Measurements from ENCODE around the gene RERGL.
"Not testable (repeated sequence)": the region's sequence is repeated elsewhere in the genome, so short reads cannot be mapped to it uniquely, and the experiment has no call there.

The RERGL gene

GRCh38 chr12:18090093-18090492 lies at the start of gene RERGL:
Gene RERGL (minus strand): TSS chr12:18090193. CDS start chr12:18090140, 53 bp downstream.
- no peak for DNase-seq (ENCODE audit: low spot score)

DNA sequence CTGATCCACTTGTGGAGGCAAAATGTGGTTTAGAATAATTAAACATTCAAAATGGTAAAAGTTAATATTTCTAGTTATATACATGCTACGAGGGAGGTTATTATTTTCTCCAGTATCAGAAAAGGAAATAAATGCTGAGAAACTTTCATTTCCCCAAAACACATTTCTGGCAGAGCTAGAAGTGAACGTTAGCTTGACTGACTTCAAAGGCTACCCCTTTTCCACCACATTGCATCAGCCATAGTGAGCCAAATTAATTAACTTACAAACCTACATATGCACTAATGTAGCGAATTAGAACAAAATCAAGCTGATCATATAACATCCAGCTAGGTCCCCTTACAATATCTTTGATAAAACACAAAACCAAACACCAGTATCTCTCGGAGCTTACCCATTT lies 49.3 kb upstream of the RERGL start:
- no peak for DNase-seq (ENCODE audit: low spot score)

DNA sequence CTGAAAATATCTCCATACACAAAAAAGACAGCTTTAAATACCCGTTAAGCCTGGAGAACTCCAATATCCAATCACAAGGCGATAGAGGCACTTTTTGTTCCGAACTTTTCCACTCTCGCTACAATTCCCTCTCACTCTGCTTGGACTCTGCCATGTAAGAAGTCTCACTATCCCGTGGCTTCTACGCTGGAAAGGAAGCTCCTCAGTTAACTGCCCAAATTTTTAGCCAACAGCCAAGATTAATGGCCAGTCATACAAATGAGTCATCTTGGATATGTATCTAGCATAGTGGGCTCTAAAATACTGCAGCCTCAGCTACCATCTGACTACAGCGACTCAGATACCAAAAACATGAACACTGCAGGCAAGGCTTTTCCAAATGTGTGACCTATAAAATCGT lies 45.5 kb upstream of the RERGL start:
- DNase-seq (ENCODE audit: low spot score) = no peak

DNA sequence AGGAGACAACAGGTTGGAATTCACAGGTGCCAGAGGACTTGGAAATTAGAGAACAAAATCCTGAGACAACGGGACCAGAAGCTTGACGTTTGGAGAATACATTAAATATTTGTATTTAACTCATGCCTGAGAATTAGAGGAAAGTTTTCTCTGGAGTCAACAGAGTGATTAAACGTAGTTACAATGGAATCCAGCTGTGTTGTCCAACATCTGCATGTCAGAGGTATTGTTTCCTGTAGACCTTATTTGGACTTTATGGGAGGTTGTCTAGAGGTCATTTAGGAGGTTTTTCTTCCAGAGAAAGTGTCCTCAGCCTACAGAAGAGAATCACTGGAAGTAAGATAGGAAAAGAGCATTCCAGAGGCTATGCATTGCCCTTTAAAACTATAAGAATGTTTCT lies 45.1 kb upstream of the RERGL start:
- DNase-seq (ENCODE audit: low spot score) = no peak

DNA sequence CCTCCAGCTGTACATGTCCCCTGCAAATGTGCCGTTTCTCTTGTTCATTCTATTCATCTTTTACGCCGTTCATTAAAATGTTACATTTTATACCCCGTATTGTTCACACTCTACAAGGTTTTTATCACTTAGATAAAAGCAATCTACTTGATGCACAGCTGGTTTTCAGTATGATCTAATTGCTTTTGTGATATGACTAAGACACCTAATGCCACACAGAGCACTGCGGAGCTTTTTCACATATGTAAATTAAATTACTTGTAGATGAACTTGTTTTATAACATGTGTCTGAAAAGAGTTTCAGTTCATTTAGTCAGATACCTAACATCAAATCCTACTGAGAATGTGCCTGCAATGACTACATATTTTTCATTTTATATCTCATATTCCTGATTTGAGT lies 40.9 kb upstream of the RERGL start:
- no peak for DNase-seq (ENCODE audit: low spot score)

DNA sequence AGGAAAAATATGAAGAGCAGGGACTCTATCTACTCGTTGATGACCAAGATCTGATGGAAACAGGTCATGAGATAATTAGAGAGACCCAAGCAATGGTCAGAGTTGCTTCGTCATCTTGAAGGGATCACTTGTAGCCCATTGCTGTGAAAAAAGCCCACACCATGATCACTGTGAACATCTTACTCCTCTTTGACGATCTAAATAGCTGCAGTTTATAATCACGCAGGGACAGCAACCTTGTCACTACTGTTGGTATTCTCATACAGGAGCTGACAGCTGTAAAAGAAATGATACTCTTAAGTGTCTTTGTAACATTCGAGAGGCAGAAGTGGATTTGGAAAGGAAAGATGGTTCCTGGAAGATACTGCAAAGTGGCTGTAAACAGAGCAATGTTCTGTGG lies 33.7 kb upstream of the RERGL start:
- DNase-seq (ENCODE audit: low spot score) = no peak

- DNase-seq (ENCODE audit: low spot score) = no peak
Measured at GRCh38 chr12:18120899-18121298, 30.9 kb upstream of the RERGL start.

- no peak for DNase-seq (ENCODE audit: low spot score)
Measured at GRCh38 chr12:18108611-18109010, 18.6 kb upstream of the RERGL start.

DNA sequence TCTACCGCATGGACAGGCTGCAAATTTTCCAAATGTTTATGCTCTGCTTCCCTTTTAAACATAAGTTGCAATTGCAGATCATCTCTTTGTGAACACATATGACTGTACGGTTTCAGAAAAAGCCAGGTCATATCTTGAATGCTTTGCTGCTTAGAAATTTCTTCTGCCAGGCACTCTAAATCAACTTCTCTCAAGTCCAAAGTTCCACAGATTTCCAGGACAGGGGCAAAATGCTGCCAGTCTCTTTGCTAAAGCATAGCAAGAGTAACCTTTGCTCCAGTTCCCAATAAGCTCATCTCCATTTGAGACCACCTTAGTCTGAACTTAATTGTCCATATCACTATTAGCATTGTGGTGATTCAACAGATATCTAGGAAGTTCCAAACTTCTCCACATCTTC lies 13.6 kb upstream of the RERGL start:
- DNase-seq (ENCODE audit: low spot score) = no peak

DNA sequence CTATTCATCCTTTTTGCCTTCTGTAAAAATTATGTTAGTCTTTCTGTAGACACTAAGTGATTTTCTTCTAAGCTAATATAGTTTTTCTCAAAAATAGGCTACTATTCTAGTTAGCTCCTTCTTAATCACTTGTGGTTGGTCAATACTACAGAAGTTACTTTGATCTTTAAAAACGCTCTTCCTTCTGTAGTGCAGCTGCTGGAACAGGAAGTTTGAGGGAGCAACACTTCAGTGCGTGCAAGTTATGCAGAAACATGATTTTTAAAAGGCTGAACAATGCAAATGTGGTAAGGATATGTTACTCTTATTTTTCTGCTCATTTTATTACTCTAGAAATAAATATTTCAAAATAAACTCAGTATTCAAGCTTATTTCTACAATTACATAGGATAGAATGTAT lies 11.1 kb upstream of the RERGL start:
- DNase-seq (ENCODE audit: low spot score) = no peak

- no peak for DNase-seq (ENCODE audit: low spot score)
Measured at GRCh38 chr12:18084080-18084479, 5.9 kb downstream of the RERGL start.

GRCh38 chr12:18079541-18080246 lies 10.3 kb downstream of the RERGL start:
- no peak for DNase-seq (ENCODE audit: low spot score)

GRCh38 chr12:18074001-18074400 lies 16.0 kb downstream of the RERGL start:
- DNase-seq (ENCODE audit: low spot score) = no peak

DNA sequence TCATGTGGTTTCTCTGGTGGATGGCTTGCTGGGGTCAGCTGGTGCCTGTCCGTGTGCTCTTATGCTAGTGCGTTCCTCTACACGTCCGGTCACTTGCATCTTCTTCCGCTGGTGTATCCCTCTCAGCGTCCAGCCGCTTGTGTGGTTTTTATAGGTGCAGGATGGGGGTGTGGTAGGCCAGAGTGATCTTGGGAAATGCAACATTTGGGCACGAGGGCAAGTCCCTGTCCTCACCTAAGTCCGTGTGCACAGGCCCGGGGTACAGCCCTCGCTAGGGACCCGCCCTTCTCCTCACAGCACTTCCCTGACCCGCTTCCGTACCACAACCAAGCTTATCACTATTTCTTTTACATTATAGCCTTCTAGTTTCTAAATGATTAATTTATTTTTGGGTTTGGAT lies 17.3 kb downstream of the RERGL start:
- no peak for DNase-seq (ENCODE audit: low spot score)

DNA sequence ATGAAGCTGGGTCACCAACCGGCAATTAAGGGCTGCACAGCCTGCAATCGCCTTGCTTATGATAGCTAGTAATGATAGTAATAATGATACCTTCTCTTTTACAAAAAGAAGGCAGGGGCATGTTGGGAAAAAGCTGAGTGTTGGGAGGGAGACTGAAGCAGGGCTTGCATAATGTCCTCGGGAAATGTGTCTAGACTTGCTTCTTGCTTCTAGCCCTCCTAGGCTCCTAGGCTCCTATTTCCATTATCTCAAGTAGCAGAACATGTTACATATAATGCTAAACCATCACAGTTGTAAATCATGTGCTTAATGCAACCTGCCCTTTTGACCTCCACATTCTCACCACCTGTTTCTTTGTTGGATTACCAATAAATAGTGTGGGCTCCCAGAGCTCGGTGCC lies 18.7 kb downstream of the RERGL start:
- DNase-seq (ENCODE audit: low spot score) = no peak

DNA sequence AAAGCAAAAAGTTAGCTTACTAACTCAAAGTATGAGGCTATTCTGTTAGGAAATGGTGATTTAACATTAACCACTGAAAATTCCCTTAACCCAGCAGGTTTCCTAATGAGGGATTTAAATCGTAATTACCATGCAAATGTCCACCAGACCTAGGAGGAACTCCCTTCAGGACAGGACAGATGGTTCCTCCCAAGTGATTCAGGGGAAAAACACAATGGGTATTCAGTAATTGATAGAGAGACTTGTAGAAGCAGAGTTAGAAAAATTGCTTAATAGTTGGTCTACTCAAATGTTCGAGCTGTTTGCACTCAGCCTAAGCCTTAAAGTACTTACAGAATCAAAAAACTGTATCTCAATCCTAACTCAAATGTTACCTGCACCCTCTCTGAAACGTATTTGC lies 21.6 kb downstream of the RERGL start:
- DNase-seq (ENCODE audit: low spot score) = no peak

GRCh38 chr12:18066666-18067065 lies 23.3 kb downstream of the RERGL start:
- no peak for DNase-seq (ENCODE audit: low spot score)

- DNase-seq (ENCODE audit: low spot score) = not testable (repeated sequence)
Measured at GRCh38 chr12:18062867-18063266, 27.1 kb downstream of the RERGL start.

DNA sequence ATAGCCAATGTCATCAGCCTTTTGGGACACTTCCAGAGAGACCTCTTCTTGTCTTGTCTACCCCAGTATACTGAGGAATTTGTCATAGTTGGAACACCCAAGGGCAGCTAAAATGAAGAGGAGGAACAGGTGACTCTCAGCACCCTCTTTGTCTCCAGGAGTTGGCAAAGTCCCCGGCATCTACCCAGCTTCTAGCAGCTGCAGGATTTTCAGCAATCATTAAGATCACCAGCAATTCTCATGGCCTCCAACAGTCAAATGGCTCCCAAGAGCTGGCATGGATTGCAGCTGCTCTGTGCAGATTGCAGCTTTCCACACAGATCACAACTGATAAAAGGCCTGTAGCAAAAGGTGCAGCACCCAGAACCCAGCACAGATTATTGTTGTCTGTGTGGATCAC lies 32.9 kb downstream of the RERGL start:
- no peak for DNase-seq (ENCODE audit: low spot score)

DNA sequence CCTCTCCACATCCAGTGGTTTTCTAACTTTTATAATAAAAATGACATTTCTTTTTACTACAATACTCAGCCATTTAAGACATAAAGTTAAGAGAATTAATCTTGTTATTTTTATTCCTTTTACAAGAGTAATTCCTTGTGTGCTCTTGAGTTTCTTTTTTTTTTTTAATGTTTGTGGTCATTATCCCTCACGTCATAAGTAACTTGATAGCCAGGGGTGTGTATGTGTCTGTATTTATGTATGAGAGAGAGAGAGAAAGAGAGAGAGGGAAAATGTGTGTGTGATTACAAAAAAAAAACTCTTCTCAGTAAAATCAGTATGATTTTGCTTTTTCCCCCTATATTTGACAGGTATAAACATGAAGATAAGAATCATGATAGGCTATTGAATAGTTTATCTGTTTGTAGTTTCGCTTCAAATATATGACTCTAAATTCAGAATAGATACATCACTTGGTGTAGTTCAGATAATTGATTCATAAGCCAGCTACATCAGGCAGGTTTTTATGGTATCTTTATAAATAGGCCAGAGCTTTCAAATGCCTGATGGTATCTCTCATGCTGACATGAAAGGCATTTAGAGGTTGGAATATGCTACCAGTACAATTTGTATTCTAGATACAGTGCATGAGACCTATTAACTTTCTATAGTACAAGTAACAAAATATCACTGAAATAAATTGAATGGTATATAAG lies 34.9 kb downstream of the RERGL start:
- no peak for DNase-seq (ENCODE audit: low spot score)

- DNase-seq (ENCODE audit: low spot score) = no peak
Measured at GRCh38 chr12:18045446-18045992, 44.5 kb downstream of the RERGL start.

- DNase-seq (ENCODE audit: low spot score) = not testable (repeated sequence)
Measured at GRCh38 chr12:18040060-18040742, 49.8 kb downstream of the RERGL start.

Measured in AG08396 (cell line).